GM19324 (cell line): Measurements from ENCODE around the gene GDPD5.

Source experiments
- ATAC-seq: cut with Tn5 transposase; IDR thresholded peaks from one replicate; pipeline ENCODE4 v1.9.1; 2021; ENCODE audit warnings: mild to moderate bottlenecking, moderate library complexity; ENCODE audit not compliant: unreplicated experiment, low FRiP score

The GDPD5 gene

GRCh38 chr11:75536786-75537641 is 11.3 kb upstream of the GDPD5 start:
- ATAC-seq: peak; percentile 83

GRCh38 chr11:75535071-75535470 is 9.3 kb upstream of the GDPD5 start:
- ATAC-seq: no peak

- ATAC-seq: no peak
Observed at GRCh38 chr11:75534259-75535069, 8.7 kb upstream of the GDPD5 start.

GRCh38 chr11:75533896-75534258 is 8.1 kb upstream of the GDPD5 start:
- ATAC-seq: no peak

- no peak for ATAC-seq
Observed at GRCh38 chr11:75532200-75533048, 6.7 kb upstream of the GDPD5 start.

- ATAC-seq: no peak
Observed at GRCh38 chr11:75531325-75531724, 5.6 kb upstream of the GDPD5 start.

GRCh38 chr11:75530577-75530976 is 4.8 kb upstream of the GDPD5 start:
- no peak for ATAC-seq

- ATAC-seq: no peak
Observed at GRCh38 chr11:75527938-75528735, 2.4 kb upstream of the GDPD5 start.

GRCh38 chr11:75527130-75527529 is 1.4 kb upstream of the GDPD5 start:
- no peak for ATAC-seq

GRCh38 chr11:75526192-75526541 is 426 bp upstream of the GDPD5 start:
- ATAC-seq: no peak

GRCh38 chr11:75524665-75525432 is 892 bp downstream of the GDPD5 start:
- no peak for ATAC-seq

- no peak for ATAC-seq
Observed at GRCh38 chr11:75523811-75524664, 1.7 kb downstream of the GDPD5 start.

- no peak for ATAC-seq
Observed at GRCh38 chr11:75523189-75523588, 2.6 kb downstream of the GDPD5 start.

- ATAC-seq: no peak
Observed at GRCh38 chr11:75522286-75523044, 3.3 kb downstream of the GDPD5 start.

GRCh38 chr11:75520688-75521087 is 5.1 kb downstream of the GDPD5 start:
- ATAC-seq: no peak

GRCh38 chr11:75518771-75519653 is 6.7 kb downstream of the GDPD5 start:
- no peak for ATAC-seq

GRCh38 chr11:75518204-75518549 is 7.6 kb downstream of the GDPD5 start:
- no peak for ATAC-seq
